ENCODE data around the gene TMC1. TPM values are rescaled to one million over a fixed set of nuclear protein-coding genes. Genes with fewer than 3 reads are reported as not detected.

The TMC1 gene
- polyA plus RNA-seq, 4 donors = 0.12 to 0.25 TPM; not detected in 2

DNA sequence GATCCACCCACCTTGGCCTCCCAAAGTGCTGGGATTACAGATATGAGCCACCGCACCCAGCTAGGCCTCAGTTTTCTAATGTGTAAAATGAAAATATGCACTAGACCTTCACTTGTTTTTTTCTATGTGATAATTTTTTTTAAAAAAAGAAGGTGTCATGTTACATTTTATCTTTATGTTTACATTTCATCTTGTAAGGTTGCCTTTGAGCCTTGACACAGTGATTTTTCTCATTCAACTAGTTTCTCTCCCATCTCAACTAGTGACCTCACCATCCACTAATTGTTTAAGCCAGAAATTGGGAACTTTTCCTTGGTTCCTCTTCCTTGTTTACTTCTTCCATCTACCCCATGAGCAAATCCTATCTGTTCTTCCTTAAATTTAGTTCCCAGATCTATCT is 21.5 kb downstream of the TMC1 start:
- Histone ChIP-seq H3K27me3 (ENCODE audit: control insufficient read depth in 3 of 3, insufficient read depth in 3 of 3, low read length in 3 of 3) (no peaks in the 10 kb centered on the region), H3K9me3 (ENCODE audit: control insufficient read depth in 2 of 2, insufficient read depth in 1 of 2, low read depth in 1 of 2, low read length in 1 of 2) (no peaks in the 10 kb centered on the region), H3K4me3 (ENCODE audit: low read depth in 1 of 3, low read length in 3 of 3) (no peak overlapping the region), H3K4me1 (ENCODE audit: control insufficient read depth in 3 of 3, insufficient read depth in 2 of 3, low read depth in 1 of 3, low read length in 2 of 3) (no peaks in the 10 kb centered on the region), H3K27ac (ENCODE audit: low read depth in 1 of 3, low read length in 2 of 3) (no peak overlapping the region), H3K36me3 (ENCODE audit: control insufficient read depth in 3 of 3, insufficient read depth in 2 of 3, low read depth in 1 of 3, low read length in 3 of 3) (no peaks in the 10 kb centered on the region)
- FAIRE-seq (no peak), DNase-seq (no peak)
- WGBS, 3 donors = 92 to 95% (median 94%) methylated on average over 1 of the region's 1 CpG

DNA sequence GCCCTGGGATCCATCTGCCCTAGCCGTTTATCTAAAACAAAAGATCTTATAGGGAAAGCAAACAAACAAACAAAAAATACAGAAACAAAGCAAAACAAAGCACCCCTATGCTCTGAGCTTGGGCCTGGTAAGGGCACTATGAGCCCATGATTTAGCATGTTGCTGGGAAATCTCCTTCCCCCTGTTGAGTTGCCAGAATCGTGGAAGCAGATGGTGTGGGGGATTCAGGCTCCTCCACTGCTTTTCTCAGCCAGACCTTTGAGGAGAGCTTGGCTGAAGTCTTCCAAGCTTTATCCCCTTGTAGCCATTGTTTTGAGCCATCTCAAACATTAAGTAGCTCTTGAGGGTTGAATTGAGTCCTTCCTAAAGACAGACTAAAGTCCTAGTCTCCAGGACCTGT is 29.9 kb downstream of the TMC1 start:
- Histone ChIP-seq H3K36me3 (ENCODE audit: control insufficient read depth in 3 of 3, insufficient read depth in 2 of 3, low read depth in 1 of 3, low read length in 3 of 3) (no peaks in the 10 kb centered on the region), H3K27me3 (ENCODE audit: control insufficient read depth in 3 of 3, insufficient read depth in 3 of 3, low read length in 3 of 3) (no peaks in the 10 kb centered on the region), H3K4me1 (ENCODE audit: control insufficient read depth in 3 of 3, insufficient read depth in 2 of 3, low read depth in 1 of 3, low read length in 2 of 3) (peaks cover 0 to 12% (median 0%) of the 10 kb centered on the region in 3 donors), H3K27ac (ENCODE audit: low read depth in 1 of 3, low read length in 2 of 3) (no peak overlapping the region), H3K9me3 (ENCODE audit: control insufficient read depth in 2 of 2, insufficient read depth in 1 of 2, low read depth in 1 of 2, low read length in 1 of 2) (no peaks in the 10 kb centered on the region), H3K4me3 (ENCODE audit: low read depth in 1 of 3, low read length in 3 of 3) (no peak overlapping the region)
- no peak for FAIRE-seq
- DNase-seq = no peak
- 68 to 88% (median 88%) methylated on average over 2 of the region's 2 CpGs for WGBS, 3 donors

DNA sequence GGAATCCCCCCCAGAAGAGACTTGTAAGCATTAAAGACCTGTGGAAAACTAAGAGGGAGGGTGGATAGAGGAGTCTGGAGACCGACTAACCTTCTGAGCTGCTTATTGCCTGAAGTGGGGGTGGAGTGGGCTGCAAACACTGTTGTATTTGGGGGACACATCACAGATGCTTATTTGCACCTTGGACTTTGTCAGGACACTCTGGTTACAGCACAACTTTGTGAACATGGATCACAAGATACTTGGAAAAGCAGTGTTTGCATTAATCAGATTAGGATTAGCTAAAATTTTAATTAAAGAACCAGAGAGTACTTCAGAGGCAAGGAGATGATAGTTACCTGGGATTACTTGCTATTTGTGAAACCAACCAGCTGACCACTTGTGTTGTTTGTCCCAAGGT is 30.9 kb downstream of the TMC1 start:
- Histone ChIP-seq H3K27me3 (ENCODE audit: control insufficient read depth in 3 of 3, insufficient read depth in 3 of 3, low read length in 3 of 3) (no peaks in the 10 kb centered on the region), H3K27ac (ENCODE audit: low read depth in 1 of 3, low read length in 2 of 3) (no peak overlapping the region), H3K9me3 (ENCODE audit: control insufficient read depth in 2 of 2, insufficient read depth in 1 of 2, low read depth in 1 of 2, low read length in 1 of 2) (no peaks in the 10 kb centered on the region), H3K4me1 (ENCODE audit: control insufficient read depth in 3 of 3, insufficient read depth in 2 of 3, low read depth in 1 of 3, low read length in 2 of 3) (peaks cover 0 to 12% (median 0%) of the 10 kb centered on the region in 3 donors), H3K36me3 (ENCODE audit: control insufficient read depth in 3 of 3, insufficient read depth in 2 of 3, low read depth in 1 of 3, low read length in 3 of 3) (no peaks in the 10 kb centered on the region), H3K4me3 (ENCODE audit: low read depth in 1 of 3, low read length in 3 of 3) (no peak overlapping the region)
- DNase-seq (no peak), FAIRE-seq (no peak)
- 39 to 68% (median 50%) methylated on average over 1 of the region's 1 CpG for WGBS, 3 donors

DNA sequence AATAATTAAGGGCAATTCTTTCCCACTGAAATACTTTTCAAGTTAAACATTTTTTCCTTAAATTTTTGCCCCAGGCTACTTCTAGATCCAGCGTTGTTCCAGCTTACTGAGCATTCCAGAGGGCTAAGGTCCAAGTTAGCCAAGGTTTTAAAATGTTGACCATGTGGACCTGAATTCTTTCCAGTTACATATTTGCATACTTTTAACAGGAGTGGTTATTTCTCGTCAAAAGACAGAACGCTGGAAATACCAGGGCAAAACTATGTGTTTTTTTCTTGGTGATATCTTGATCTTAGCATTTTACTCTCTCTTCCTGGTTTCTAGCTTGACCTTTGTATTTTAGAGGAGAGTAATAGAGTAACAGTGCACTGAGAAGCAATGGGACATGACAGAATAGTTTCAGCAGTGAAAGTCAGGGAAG is 32.8 kb downstream of the TMC1 start:
- H3K4me3 ChIP-seq (ENCODE audit: low read depth in 1 of 3, low read length in 3 of 3) = no peak overlapping the region
- H3K36me3 ChIP-seq (ENCODE audit: control insufficient read depth in 3 of 3, insufficient read depth in 2 of 3, low read depth in 1 of 3, low read length in 3 of 3) = no peaks in the 10 kb centered on the region
- DNase-seq (peak; percentile 54 to 70), FAIRE-seq (no peak)
- 10 to 31% (median 24%) methylated on average over 3 of the region's 3 CpGs for WGBS, 3 donors
- H3K27me3 ChIP-seq (ENCODE audit: control insufficient read depth in 3 of 3, insufficient read depth in 3 of 3, low read length in 3 of 3) = no peaks in the 10 kb centered on the region
- peaks cover 0 to 12% (median 0%) of the 10 kb centered on the region in 3 donors for H3K4me1 ChIP-seq (ENCODE audit: control insufficient read depth in 3 of 3, insufficient read depth in 2 of 3, low read depth in 1 of 3, low read length in 2 of 3)
- H3K27ac ChIP-seq (ENCODE audit: low read depth in 1 of 3, low read length in 2 of 3) = peak overlapping the region in 1 of 3 donors; percentile 72
- H3K9me3 ChIP-seq (ENCODE audit: control insufficient read depth in 2 of 2, insufficient read depth in 1 of 2, low read depth in 1 of 2, low read length in 1 of 2) = no peaks in the 10 kb centered on the region

GRCh38 chr9:72557549-72557948 is 36.1 kb downstream of the TMC1 start:
- Histone ChIP-seq H3K4me1 (ENCODE audit: control insufficient read depth in 3 of 3, insufficient read depth in 2 of 3, low read depth in 1 of 3, low read length in 2 of 3) (peaks cover 0 to 12% (median 0%) of the 10 kb centered on the region in 3 donors), H3K27ac (ENCODE audit: low read depth in 1 of 3, low read length in 2 of 3) (no peak overlapping the region), H3K36me3 (ENCODE audit: control insufficient read depth in 3 of 3, insufficient read depth in 2 of 3, low read depth in 1 of 3, low read length in 3 of 3) (no peaks in the 10 kb centered on the region), H3K9me3 (ENCODE audit: control insufficient read depth in 2 of 2, insufficient read depth in 1 of 2, low read depth in 1 of 2, low read length in 1 of 2) (no peaks in the 10 kb centered on the region), H3K27me3 (ENCODE audit: control insufficient read depth in 3 of 3, insufficient read depth in 3 of 3, low read length in 3 of 3) (no peaks in the 10 kb centered on the region), H3K4me3 (ENCODE audit: low read depth in 1 of 3, low read length in 3 of 3) (no peak overlapping the region)
- DNase-seq (peak in 1 of 2 donors; percentile 38), FAIRE-seq (no peak)
- WGBS, 3 donors = 47 to 58% (median 49%) methylated on average over 2 of the region's 2 CpGs

DNA sequence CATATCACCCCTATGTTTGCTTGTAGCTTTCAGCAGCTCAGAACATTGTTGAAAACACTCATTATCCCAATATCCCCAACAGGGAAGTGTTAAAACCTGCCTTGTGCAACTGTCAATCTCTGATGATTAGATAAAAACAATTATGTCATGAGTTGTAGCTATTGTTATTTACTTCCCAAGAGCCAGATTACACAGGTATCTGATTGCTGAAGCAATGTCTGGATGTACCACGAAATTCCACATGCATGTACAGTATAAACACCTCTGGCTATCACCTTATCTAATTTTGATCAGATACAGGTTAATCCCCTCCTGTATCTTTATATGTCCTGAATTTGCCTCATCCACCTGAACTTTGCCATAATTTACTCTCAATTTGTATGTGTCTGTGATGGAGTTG is 38.7 kb downstream of the TMC1 start:
- Histone ChIP-seq H3K9me3 (ENCODE audit: control insufficient read depth in 2 of 2, insufficient read depth in 1 of 2, low read depth in 1 of 2, low read length in 1 of 2) (no peaks in the 10 kb centered on the region), H3K4me3 (ENCODE audit: low read depth in 1 of 3, low read length in 3 of 3) (no peak overlapping the region), H3K36me3 (ENCODE audit: control insufficient read depth in 3 of 3, insufficient read depth in 2 of 3, low read depth in 1 of 3, low read length in 3 of 3) (no peaks in the 10 kb centered on the region), H3K4me1 (ENCODE audit: control insufficient read depth in 3 of 3, insufficient read depth in 2 of 3, low read depth in 1 of 3, low read length in 2 of 3) (peaks cover 0 to under 1% (median 0%) of the 10 kb centered on the region in 3 donors), H3K27ac (ENCODE audit: low read depth in 1 of 3, low read length in 2 of 3) (no peak overlapping the region), H3K27me3 (ENCODE audit: control insufficient read depth in 3 of 3, insufficient read depth in 3 of 3, low read length in 3 of 3) (no peaks in the 10 kb centered on the region)
- FAIRE-seq (no peak), DNase-seq (no peak)
- WGBS, 3 donors = 35 to 68% (median 43%) methylated on average over 1 of the region's 1 CpG

DNA sequence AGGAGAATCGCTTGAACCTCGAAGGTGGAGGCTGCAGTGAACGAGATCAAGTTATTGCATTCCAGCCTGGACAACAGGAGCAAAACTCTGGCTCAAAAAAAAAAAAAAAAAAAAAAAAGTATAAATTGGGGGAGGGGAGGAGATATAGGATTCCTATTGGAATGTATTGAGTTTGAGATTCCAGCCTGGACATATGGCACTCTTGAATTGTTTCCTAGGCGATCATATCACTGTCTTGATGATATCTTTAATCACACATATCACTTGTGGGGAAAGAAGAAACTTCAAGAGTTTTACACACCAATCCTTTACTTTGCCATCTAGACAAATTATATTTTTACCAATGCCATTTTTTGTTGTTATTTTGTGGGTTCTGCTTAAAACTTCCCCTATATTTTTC is 42.4 kb downstream of the TMC1 start:
- H3K27ac ChIP-seq (ENCODE audit: low read depth in 1 of 3, low read length in 2 of 3) = no peak overlapping the region
- DNase-seq = no peak

GRCh38 chr9:72564479-72565281 is 43.3 kb downstream of the TMC1 start:
- Histone ChIP-seq H3K27me3 (ENCODE audit: control insufficient read depth in 3 of 3, insufficient read depth in 3 of 3, low read length in 3 of 3) (no peaks in the 10 kb centered on the region), H3K9me3 (ENCODE audit: control insufficient read depth in 2 of 2, insufficient read depth in 1 of 2, low read depth in 1 of 2, low read length in 1 of 2) (peaks cover 0 to 2% of the 10 kb centered on the region in 2 donors), H3K4me3 (ENCODE audit: low read depth in 1 of 3, low read length in 3 of 3) (no peak overlapping the region), H3K4me1 (ENCODE audit: control insufficient read depth in 3 of 3, insufficient read depth in 2 of 3, low read depth in 1 of 3, low read length in 2 of 3) (no peaks in the 10 kb centered on the region), H3K36me3 (ENCODE audit: control insufficient read depth in 3 of 3, insufficient read depth in 2 of 3, low read depth in 1 of 3, low read length in 3 of 3) (no peaks in the 10 kb centered on the region), H3K27ac (ENCODE audit: low read depth in 1 of 3, low read length in 2 of 3) (no peak overlapping the region)
- no peak for FAIRE-seq
- DNase-seq = peak in 1 of 2 donors; percentile 26
- WGBS, 3 donors = 78 to 82% (median 78%) methylated on average over 2 of the region's 2 CpGs

More for the DNA sequence above, 42.4 kb downstream of the TMC1 start:
- no peak for FAIRE-seq
- Histone ChIP-seq H3K4me3 (ENCODE audit: low read depth in 1 of 3, low read length in 3 of 3) (no peak overlapping the region), H3K27me3 (ENCODE audit: control insufficient read depth in 3 of 3, insufficient read depth in 3 of 3, low read length in 3 of 3) (no peaks in the 10 kb centered on the region), H3K4me1 (ENCODE audit: control insufficient read depth in 3 of 3, insufficient read depth in 2 of 3, low read depth in 1 of 3, low read length in 2 of 3) (no peaks in the 10 kb centered on the region), H3K9me3 (ENCODE audit: control insufficient read depth in 2 of 2, insufficient read depth in 1 of 2, low read depth in 1 of 2, low read length in 1 of 2) (peaks cover 0 to 2% of the 10 kb centered on the region in 2 donors), H3K36me3 (ENCODE audit: control insufficient read depth in 3 of 3, insufficient read depth in 2 of 3, low read depth in 1 of 3, low read length in 3 of 3) (no peaks in the 10 kb centered on the region)
- 91 to 95% (median 93%) methylated on average over 4 of the region's 4 CpGs for WGBS, 3 donors
